NCI-H748 treated with DMSO at 0.1 percent for 48 hours (cell line): ENCODE measurements around the gene UTS2B.

Experiments
- DNase-seq: peaks from one replicate; lab custom pipeline; 2025; lab: John Stamatoyannopoulos, UW

The UTS2B gene

GRCh38 chr3:191321019-191321767 lies 9.1 kb downstream of the UTS2B start:
- no peak for DNase-seq

GRCh38 chr3:191320316-191320715 lies 10.0 kb downstream of the UTS2B start:
- DNase-seq: no peak

- DNase-seq: no peak
Measured at GRCh38 chr3:191316876-191317603, 13.3 kb downstream of the UTS2B start.

- no peak for DNase-seq
Measured at GRCh38 chr3:191314109-191314728, 16.1 kb downstream of the UTS2B start.

GRCh38 chr3:191313296-191313695 lies 17.0 kb downstream of the UTS2B start:
- no peak for DNase-seq

GRCh38 chr3:191307341-191307740 lies 23.0 kb downstream of the UTS2B start:
- DNase-seq: no peak

GRCh38 chr3:191306428-191306827 lies 23.9 kb downstream of the UTS2B start:
- no peak for DNase-seq

GRCh38 chr3:191303596-191303995 lies 26.7 kb downstream of the UTS2B start:
- DNase-seq: no peak

GRCh38 chr3:191302451-191302850 lies 27.9 kb downstream of the UTS2B start:
- no peak for DNase-seq

GRCh38 chr3:191301782-191302411 lies 28.4 kb downstream of the UTS2B start:
- no peak for DNase-seq

GRCh38 chr3:191301017-191301416 lies 29.3 kb downstream of the UTS2B start:
- DNase-seq: no peak

GRCh38 chr3:191300422-191300821 lies 29.9 kb downstream of the UTS2B start:
- no peak for DNase-seq

- no peak for DNase-seq
Measured at GRCh38 chr3:191298846-191299245, 31.5 kb downstream of the UTS2B start.

GRCh38 chr3:191296041-191296541 lies 34.2 kb downstream of the UTS2B start:
- no peak for DNase-seq

- no peak for DNase-seq
Measured at GRCh38 chr3:191294291-191294690, 36.0 kb downstream of the UTS2B start.

- DNase-seq: no peak
Measured at GRCh38 chr3:191292243-191293015, 37.9 kb downstream of the UTS2B start.

- no peak for DNase-seq
Measured at GRCh38 chr3:191290311-191291025, 39.9 kb downstream of the UTS2B start.

- DNase-seq: no peak
Measured at GRCh38 chr3:191283400-191283799, 46.9 kb downstream of the UTS2B start.

GRCh38 chr3:191282251-191283185 lies 47.8 kb downstream of the UTS2B start:
- DNase-seq: no peak

- no peak for DNase-seq
Measured at GRCh38 chr3:191280882-191281281, 49.4 kb downstream of the UTS2B start.
